Erythroblast (primary cell): Measurements from ENCODE around the gene ANKDD1B.

ENCODE experiments used
- GATA1 ChIP-seq: IDR thresholded peaks from 2 replicates; pipeline ENCODE4 v1.6.1; 2011; ENCODE audit warnings: low read depth, mild to moderate bottlenecking, control low read depth, low read length, moderate library complexity
- POLR2A ChIP-seq: IDR thresholded peaks from 2 replicates; pipeline ENCODE4 v1.6.1; 2011; ENCODE audit warnings: mild to moderate bottlenecking, low read length

- TF ChIP-seq POLR2A, result no peak
- TF ChIP-seq GATA1, result no peak
These were observed 7.4 kb upstream of the ANKDD1B start for GRCh38 chr5:75603821-75604220.
